Stomach (tissue), 4 donors: Measurements from ENCODE around the gene MAF.

ENCODE experiments used
- CTCF ChIP-seq, 7 experiments: fragments of 450-650 bp in 4 of 7; fragments of 200-600 bp in 3 of 7; sonication (generic) in 3 of 7; IDR thresholded peaks; one replicate each; pipeline ENCODE4 v1.5.1; 2016 to 2019; ENCODE audit warnings: antibody characterized with exemption in 7 of 7, control low read depth in 2 of 7, mild to moderate bottlenecking in 1 of 7
- EP300 ChIP-seq: sonication (generic); formaldehyde crosslinking; IDR thresholded peaks from one replicate; pipeline ENCODE4 v1.6.1; 2017; ENCODE audit warnings: antibody characterized with exemption

- TF ChIP-seq EP300 (no peak), CTCF (IDR thresholded peaks at IDR 0.05) (no peak)
Measured at GRCh38 chr16:79573071-79573470, 27.5 kb downstream of the MAF start.
